Measurements from ENCODE around the gene RSBN1L. TPM values are rescaled to one million over a fixed set of nuclear protein-coding genes. Genes with fewer than 3 reads are reported as not detected.

The RSBN1L gene
- total RNA-seq, 1 donor from 2014 or later: 17.2 TPM

DNA sequence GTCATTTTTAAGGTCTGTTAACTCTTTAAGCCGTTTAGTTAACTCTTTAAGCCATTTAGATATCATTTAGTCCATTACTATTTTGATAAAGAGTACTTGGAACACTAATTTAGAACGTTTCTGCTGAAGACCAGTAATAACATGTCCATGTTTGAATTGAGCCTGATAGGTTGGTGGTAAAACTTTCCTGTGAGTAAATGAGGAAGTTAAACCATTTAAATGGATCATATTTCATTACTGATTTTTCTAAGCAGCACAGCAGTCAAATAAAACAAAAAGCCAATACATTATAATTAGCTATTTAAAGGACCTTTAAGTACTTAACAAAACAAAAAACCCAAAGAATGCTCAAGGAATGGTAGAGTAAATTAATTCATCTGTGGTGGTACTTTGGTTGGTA is 131.7 kb downstream of the RSBN1L start:
- H3K9me3 Mint-ChIP-seq (ENCODE audit: unreplicated experiment): peaks cover 7% of the 10 kb centered on the region
- no peaks in the 10 kb centered on the region for H3K27me3 Mint-ChIP-seq (ENCODE audit: unreplicated experiment)
- no peaks in the 10 kb centered on the region for H3K4me1 Mint-ChIP-seq (ENCODE audit: unreplicated experiment)
- H3K27ac Mint-ChIP-seq (ENCODE audit: unreplicated experiment): no peak overlapping the region
- no peak overlapping the region for H3K4me3 Mint-ChIP-seq (ENCODE audit: unreplicated experiment)
- DNase-seq (ENCODE audit: low spot score): no peak
- peaks cover 7% of the 10 kb centered on the region for H3K36me3 Mint-ChIP-seq (ENCODE audit: low read depth, unreplicated experiment)
- no peak for TF ChIP-seq CTCF (IDR thresholded peaks at IDR 0.05; ENCODE audit: unreplicated experiment)

- Mint-ChIP-seq H3K4me1 (ENCODE audit: unreplicated experiment) (peaks cover 4% of the 10 kb centered on the region), H3K27me3 (ENCODE audit: unreplicated experiment) (no peaks in the 10 kb centered on the region), H3K36me3 (ENCODE audit: low read depth, unreplicated experiment) (no peaks in the 10 kb centered on the region), H3K4me3 (ENCODE audit: unreplicated experiment) (no peak overlapping the region), H3K9me3 (ENCODE audit: unreplicated experiment) (no peaks in the 10 kb centered on the region), H3K27ac (ENCODE audit: unreplicated experiment) (no peak overlapping the region)
- no peak for DNase-seq (ENCODE audit: low spot score)
- TF ChIP-seq CTCF (IDR thresholded peaks at IDR 0.05; ENCODE audit: unreplicated experiment): no peak
These were observed 134.5 kb downstream of the RSBN1L start for GRCh38 chr7:77830649-77831355.

GRCh38 chr7:77831481-77831880 is 135.2 kb downstream of the RSBN1L start:
- H3K36me3 Mint-ChIP-seq (ENCODE audit: low read depth, unreplicated experiment): no peaks in the 10 kb centered on the region
- H3K27me3 Mint-ChIP-seq (ENCODE audit: unreplicated experiment): no peaks in the 10 kb centered on the region
- no peak for TF ChIP-seq CTCF (IDR thresholded peaks at IDR 0.05; ENCODE audit: unreplicated experiment)
- H3K27ac Mint-ChIP-seq (ENCODE audit: unreplicated experiment): no peak overlapping the region
- DNase-seq (ENCODE audit: low spot score): no peak
- H3K9me3 Mint-ChIP-seq (ENCODE audit: unreplicated experiment): no peaks in the 10 kb centered on the region
- H3K4me3 Mint-ChIP-seq (ENCODE audit: unreplicated experiment): no peak overlapping the region
- peaks cover 4% of the 10 kb centered on the region for H3K4me1 Mint-ChIP-seq (ENCODE audit: unreplicated experiment)

DNA sequence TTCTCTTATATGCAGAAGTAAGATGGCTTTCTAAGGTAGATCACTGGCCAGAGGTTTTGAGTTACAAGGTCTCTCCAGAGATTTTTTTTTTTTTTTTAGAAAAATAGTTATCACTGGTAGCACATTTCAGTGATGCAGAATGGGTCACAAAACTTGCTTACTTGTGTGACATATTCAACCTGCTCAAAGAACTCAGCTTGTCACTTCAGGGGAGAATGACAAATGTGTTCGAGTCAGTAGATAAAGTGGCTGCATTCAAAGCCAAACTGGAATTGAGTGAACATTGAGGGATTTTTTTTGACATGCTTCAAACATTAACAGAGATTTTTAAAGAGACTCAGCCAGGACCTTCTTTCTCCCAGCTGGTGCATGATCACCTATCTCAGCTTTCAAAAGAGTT is 135.7 kb downstream of the RSBN1L start:
- no peak for TF ChIP-seq CTCF (IDR thresholded peaks at IDR 0.05; ENCODE audit: unreplicated experiment)
- H3K4me1 Mint-ChIP-seq (ENCODE audit: unreplicated experiment): peaks cover 4% of the 10 kb centered on the region
- no peaks in the 10 kb centered on the region for H3K36me3 Mint-ChIP-seq (ENCODE audit: low read depth, unreplicated experiment)
- no peak overlapping the region for H3K27ac Mint-ChIP-seq (ENCODE audit: unreplicated experiment)
- no peaks in the 10 kb centered on the region for H3K9me3 Mint-ChIP-seq (ENCODE audit: unreplicated experiment)
- H3K4me3 Mint-ChIP-seq (ENCODE audit: unreplicated experiment): no peak overlapping the region
- H3K27me3 Mint-ChIP-seq (ENCODE audit: unreplicated experiment): no peaks in the 10 kb centered on the region
- DNase-seq (ENCODE audit: low spot score): no peak

Other genes with a start within 250 kb of the RSBN1L start
- gene PTPN12, start 159.2 kb upstream of the RSBN1L start, total RNA-seq (ENCODE audit: unreplicated experiment): 186 TPM
- 9.5 TPM for gene TMEM60, start 102.0 kb downstream of the RSBN1L start, total RNA-seq (ENCODE audit: unreplicated experiment)
- 10.3 TPM for gene PHTF2, start 102.3 kb downstream of the RSBN1L start, total RNA-seq (ENCODE audit: unreplicated experiment)

Data from endothelial cell (in vitro differentiated cells).